ENCODE measurements around the gene MICU2. TPM values are rescaled to one million over a fixed set of nuclear protein-coding genes. Genes with fewer than 3 reads are reported as not detected.
A peak's percentile ranks its signal among the peaks of the same experiment; 100 is the strongest.

Gene MICU2
- total RNA-seq, 1 donor, result 57.7 TPM

- TF ChIP-seq, protein P1, sequence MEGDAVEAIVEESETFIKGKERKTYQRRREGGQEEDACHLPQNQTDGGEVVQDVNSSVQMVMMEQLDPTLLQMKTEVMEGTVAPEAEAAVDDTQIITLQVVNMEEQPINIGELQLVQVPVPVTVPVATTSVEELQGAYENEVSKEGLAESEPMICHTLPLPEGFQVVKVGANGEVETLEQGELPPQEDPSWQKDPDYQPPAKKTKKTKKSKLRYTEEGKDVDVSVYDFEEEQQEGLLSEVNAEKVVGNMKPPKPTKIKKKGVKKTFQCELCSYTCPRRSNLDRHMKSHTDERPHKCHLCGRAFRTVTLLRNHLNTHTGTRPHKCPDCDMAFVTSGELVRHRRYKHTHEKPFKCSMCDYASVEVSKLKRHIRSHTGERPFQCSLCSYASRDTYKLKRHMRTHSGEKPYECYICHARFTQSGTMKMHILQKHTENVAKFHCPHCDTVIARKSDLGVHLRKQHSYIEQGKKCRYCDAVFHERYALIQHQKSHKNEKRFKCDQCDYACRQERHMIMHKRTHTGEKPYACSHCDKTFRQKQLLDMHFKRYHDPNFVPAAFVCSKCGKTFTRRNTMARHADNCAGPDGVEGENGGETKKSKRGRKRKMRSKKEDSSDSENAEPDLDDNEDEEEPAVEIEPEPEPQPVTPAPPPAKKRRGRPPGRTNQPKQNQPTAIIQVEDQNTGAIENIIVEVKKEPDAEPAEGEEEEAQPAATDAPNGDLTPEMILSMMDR (IDR thresholded peaks at IDR 0.05; ENCODE audit: insufficient read depth, low read length), result no peak
- no peak for DNase-seq (ENCODE audit: low read depth)
Observed at GRCh38 chr13:21465710-21466160, 138.2 kb downstream of the MICU2 start.

GRCh38 chr13:21463424-21463823 lies 140.5 kb downstream of the MICU2 start:
- TF ChIP-seq, protein P1 (IDR thresholded peaks at IDR 0.05; ENCODE audit: insufficient read depth, low read length), result no peak
- DNase-seq (ENCODE audit: low read depth), result no peak
- H3K4me3 ChIP-seq (ENCODE audit: low read depth, low read length), result no peak overlapping the region

More at GRCh38 chr13:21465710-21466160, 138.2 kb downstream of the MICU2 start:
- H3K4me3 ChIP-seq (ENCODE audit: low read depth, low read length), result no peak overlapping the region

GRCh38 chr13:21461131-21461530 lies 142.8 kb downstream of the MICU2 start:
- DNase-seq (ENCODE audit: low read depth), result no peak
- TF ChIP-seq, protein P1 (IDR thresholded peaks at IDR 0.05; ENCODE audit: insufficient read depth, low read length), result no peak
- H3K4me3 ChIP-seq (ENCODE audit: low read depth, low read length), result no peak overlapping the region

GRCh38 chr13:21458813-21459701 lies 144.9 kb downstream of the MICU2 start, which contains the start of gene ZDHHC20:
TSS of gene ZDHHC20 (minus strand) at chr13:21459303. CDS start at chr13:21459171, 132 bp downstream.
- H3K4me3 ChIP-seq (ENCODE audit: low read depth, low read length), result peak within 1 kb of the TSS; percentile 92
- peak; percentile 75 for DNase-seq (ENCODE audit: low read depth)
- TF ChIP-seq, protein P1 (IDR thresholded peaks at IDR 0.05; ENCODE audit: insufficient read depth, low read length), result no peak

DNA sequence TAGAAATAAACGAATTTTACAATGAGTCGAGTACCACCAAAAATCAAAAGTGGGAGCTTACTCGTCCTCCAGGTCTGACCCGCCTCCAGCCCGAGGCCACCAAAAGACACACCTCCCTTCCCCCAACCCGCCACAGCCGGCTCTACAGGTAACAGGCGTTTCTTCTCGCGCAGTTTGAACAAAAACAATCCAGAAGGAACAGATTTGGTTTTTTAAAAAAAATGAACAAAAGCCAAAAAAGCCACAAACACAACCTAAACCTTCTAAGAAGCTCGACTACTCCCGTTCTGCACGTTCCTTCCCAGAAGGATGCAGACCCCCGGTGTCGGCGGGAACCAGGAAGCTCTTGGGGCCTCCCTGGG lies 145.5 kb downstream of the MICU2 start:
- peak; percentile 8 for DNase-seq (ENCODE audit: low read depth)
- peak overlapping the region; percentile 92 for H3K4me3 ChIP-seq (ENCODE audit: low read depth, low read length)
- TF ChIP-seq, protein P1 (IDR thresholded peaks at IDR 0.05; ENCODE audit: insufficient read depth, low read length), result no peak

- H3K4me3 ChIP-seq (ENCODE audit: low read depth, low read length), result no peak overlapping the region
Observed at GRCh38 chr13:21453387-21454081, 150.4 kb downstream of the MICU2 start.

More at GRCh38 chr13:21453387-21454081, 150.4 kb downstream of the MICU2 start:
- TF ChIP-seq, protein P1 (IDR thresholded peaks at IDR 0.05; ENCODE audit: insufficient read depth, low read length), result no peak
- DNase-seq (ENCODE audit: low read depth), result no peak

Data from fibroblast of the aortic adventitia (primary cell).